ENCODE data around the gene STING1.
"Not testable (repeated sequence)": the region's sequence is repeated elsewhere in the genome, so short reads cannot be mapped to it uniquely, and the experiment has no call there.

DNA sequence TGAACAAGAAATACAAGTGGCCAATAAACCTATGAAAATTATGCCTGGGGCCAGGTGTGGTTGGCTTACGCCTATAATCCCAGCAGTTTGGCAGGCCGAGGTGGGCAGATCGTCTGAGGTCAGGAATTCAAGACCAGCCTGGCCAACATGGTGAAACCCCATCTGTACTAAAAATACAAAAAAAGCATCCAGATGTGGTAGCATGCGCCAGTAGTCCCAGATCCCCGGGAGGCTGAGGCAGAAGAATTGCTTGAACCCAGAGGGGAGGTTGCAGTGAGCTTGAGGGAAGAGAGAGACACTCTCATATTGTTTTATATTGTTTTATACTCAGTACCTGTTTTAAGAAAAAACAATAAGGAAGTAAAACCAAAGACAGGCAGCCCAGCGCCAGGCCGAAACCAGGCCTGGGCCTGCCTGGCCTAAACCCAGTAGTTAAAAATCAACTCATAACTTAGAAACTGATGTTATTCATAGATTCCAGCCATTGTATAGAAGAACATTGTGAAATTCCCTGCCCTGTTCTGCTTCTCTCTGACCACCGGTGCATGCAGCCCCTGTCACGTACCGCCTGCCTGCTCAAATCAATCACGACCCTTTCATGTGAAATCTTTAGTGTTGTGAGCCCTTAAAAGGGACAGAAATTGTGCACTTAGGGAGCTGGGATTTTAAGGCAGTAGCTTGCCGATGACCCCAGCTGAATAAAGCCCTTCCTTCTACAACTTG, 43.2 kb upstream of the STING1 start:
- TF ChIP-seq, protein P1, sequence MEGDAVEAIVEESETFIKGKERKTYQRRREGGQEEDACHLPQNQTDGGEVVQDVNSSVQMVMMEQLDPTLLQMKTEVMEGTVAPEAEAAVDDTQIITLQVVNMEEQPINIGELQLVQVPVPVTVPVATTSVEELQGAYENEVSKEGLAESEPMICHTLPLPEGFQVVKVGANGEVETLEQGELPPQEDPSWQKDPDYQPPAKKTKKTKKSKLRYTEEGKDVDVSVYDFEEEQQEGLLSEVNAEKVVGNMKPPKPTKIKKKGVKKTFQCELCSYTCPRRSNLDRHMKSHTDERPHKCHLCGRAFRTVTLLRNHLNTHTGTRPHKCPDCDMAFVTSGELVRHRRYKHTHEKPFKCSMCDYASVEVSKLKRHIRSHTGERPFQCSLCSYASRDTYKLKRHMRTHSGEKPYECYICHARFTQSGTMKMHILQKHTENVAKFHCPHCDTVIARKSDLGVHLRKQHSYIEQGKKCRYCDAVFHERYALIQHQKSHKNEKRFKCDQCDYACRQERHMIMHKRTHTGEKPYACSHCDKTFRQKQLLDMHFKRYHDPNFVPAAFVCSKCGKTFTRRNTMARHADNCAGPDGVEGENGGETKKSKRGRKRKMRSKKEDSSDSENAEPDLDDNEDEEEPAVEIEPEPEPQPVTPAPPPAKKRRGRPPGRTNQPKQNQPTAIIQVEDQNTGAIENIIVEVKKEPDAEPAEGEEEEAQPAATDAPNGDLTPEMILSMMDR (IDR thresholded peaks at IDR 0.05; ENCODE audit: low read depth, low read length), result not testable (repeated sequence)
- not testable (repeated sequence) for TF ChIP-seq EZH2phosphoT487 (IDR thresholded peaks at IDR 0.05; ENCODE audit: low read depth)

Measured in OCI-LY3 (cell line).